Smooth muscle cell (in vitro differentiated cells): ENCODE results near the gene ABCF2. TPM values are rescaled to one million over a fixed set of nuclear protein-coding genes. Genes with fewer than 3 reads are reported as not detected.

Experiments
- DNase-seq: peaks from one replicate; lab custom pipeline; 2025; ENCODE audit not compliant: unreplicated experiment; lab: John Stamatoyannopoulos, UW
- H2AFZ ChIP-seq: fragments of 200-600 bp; sonication (generic); 2 replicates; pipeline ENCODE4 v1.6.0; 2016; ENCODE audit warnings: antibody characterized with exemption, low read depth, mild to moderate bottlenecking
- H3F3A ChIP-seq: fragments of 200-600 bp; sonication (generic); 2 replicates; pipeline ENCODE4 v1.6.0; 2017; ENCODE audit warnings: antibody characterized with exemption, low read depth
- H3K27ac ChIP-seq: fragments of 200-600 bp; sonication (generic); 2 replicates; pipeline ENCODE4 v1.5.1; 2016; ENCODE audit warnings: low read depth, mild to moderate bottlenecking
- H3K27me3 ChIP-seq: fragments of 200-600 bp; sonication (generic); 2 replicates; pipeline ENCODE4 v1.6.1; 2016; ENCODE audit warnings: low read depth, mild to moderate bottlenecking
- H3K36me3 ChIP-seq: fragments of 200-600 bp; sonication (generic); 2 replicates; pipeline ENCODE4 v1.5.1; 2016; ENCODE audit warnings: low read depth
- H3K4me1 ChIP-seq: fragments of 200-600 bp; sonication (generic); 2 replicates; pipeline ENCODE4 v1.5.1; 2016; ENCODE audit warnings: low read depth
- H3K4me2 ChIP-seq: fragments of 200-600 bp; sonication (generic); 2 replicates; pipeline ENCODE4 v1.6.0; 2016; ENCODE audit warnings: mild to moderate bottlenecking
- H3K4me3 ChIP-seq: fragments of 200-600 bp; sonication (generic); 2 replicates; pipeline ENCODE4 v1.5.1; 2016; ENCODE audit warnings: mild to moderate bottlenecking
- H3K79me2 ChIP-seq: fragments of 200-600 bp; sonication (generic); 2 replicates; pipeline ENCODE4 v1.6.0; 2016; ENCODE audit warnings: low read depth, mild to moderate bottlenecking
- H3K9ac ChIP-seq: fragments of 200-600 bp; sonication (generic); 2 replicates; pipeline ENCODE4 v1.6.0; 2016; ENCODE audit warnings: low read depth
- H3K9me3 ChIP-seq: fragments of 200-600 bp; sonication (generic); replicated peaks from 2 replicates; pipeline ENCODE4 v1.5.1; 2016; ENCODE audit warnings: low read depth
- H4K20me1 ChIP-seq: fragments of 200-600 bp; sonication (generic); 2 replicates; pipeline ENCODE4 v1.6.0; 2016; ENCODE audit warnings: low read depth
- CTCF ChIP-seq: fragments of 200-600 bp; sonication (generic); IDR thresholded peaks from 2 replicates; pipeline ENCODE4 v1.5.1; 2017; ENCODE audit warnings: borderline replicate concordance, mild to moderate bottlenecking, antibody characterized with exemption; ENCODE audit not compliant: insufficient read depth, poor library complexity, severe bottlenecking
- WGBS: methylation state at CpG from one replicate; pipeline ENCODE4 v1.1.7; 2016; ENCODE audit warnings: low lambda C conversion rate; 5-methylcytosine and 5-hydroxymethylcytosine counted together
- polyA plus RNA-seq: library from polyadenylated mRNA; unstranded; fragments of >200 nt; fragmentation: Nextera tagmentation; extraction: Ambion mirVana; gene quantifications from 2 replicates; pipeline ENCODE4 v1.2.1, GENCODE V29; 2016
- total RNA-seq: library from RNA; depleted of rRNA; stranded (reverse); fragments of >200 nt; gene quantifications from 2 replicates; pipeline ENCODE4 v1.2.3, GENCODE V29; 2014

The ABCF2 gene
- total and polyA plus RNA-seq, 2 experiments from 2014 or later: 24.2 to 30.5 TPM

- no peaks in the 10 kb centered on the region for H3K36me3 ChIP-seq
- WGBS: 95% methylated on average over 1 of the region's 1 CpG
- no peak overlapping the region for H3K27ac ChIP-seq
- no peak for TF ChIP-seq CTCF
- no peaks in the 10 kb centered on the region for H3K79me2 ChIP-seq
- H3K4me1 ChIP-seq: no peaks in the 10 kb centered on the region
- H4K20me1 ChIP-seq: no peaks in the 10 kb centered on the region
- no peak overlapping the region for H3K4me2 ChIP-seq
- no peak overlapping the region for H2AFZ ChIP-seq
- H3K9ac ChIP-seq: no peak overlapping the region
- H3K4me3 ChIP-seq: no peak overlapping the region
- no peaks in the 10 kb centered on the region for H3K9me3 ChIP-seq
- H3F3A ChIP-seq: no peaks in the 10 kb centered on the region
- peaks cover 39% of the 10 kb centered on the region for H3K27me3 ChIP-seq
- DNase-seq: no peak
Observed at GRCh38 chr7:151177310-151177709, 49.7 kb downstream of the ABCF2 start.

- no peak overlapping the region for H2AFZ ChIP-seq
- DNase-seq: no peak
Observed at GRCh38 chr7:151176401-151176800, 50.6 kb downstream of the ABCF2 start.

GRCh38 chr7:151175793-151176311 lies 51.2 kb downstream of the ABCF2 start:
- H2AFZ ChIP-seq: no peak overlapping the region
- H3K27ac ChIP-seq: no peak overlapping the region
- H3K36me3 ChIP-seq: no peaks in the 10 kb centered on the region
- no peak for TF ChIP-seq CTCF
- no peak for DNase-seq
- no peak overlapping the region for H3K9ac ChIP-seq
- H4K20me1 ChIP-seq: no peaks in the 10 kb centered on the region
- no peak overlapping the region for H3K4me2 ChIP-seq
- no peaks in the 10 kb centered on the region for H3F3A ChIP-seq
- H3K9me3 ChIP-seq: no peaks in the 10 kb centered on the region
- peaks cover 45% of the 10 kb centered on the region for H3K27me3 ChIP-seq
- H3K4me3 ChIP-seq: no peak overlapping the region
- 67% methylated on average over 23 of the region's 23 CpGs for WGBS
- H3K79me2 ChIP-seq: no peaks in the 10 kb centered on the region
- H3K4me1 ChIP-seq: no peaks in the 10 kb centered on the region

More at GRCh38 chr7:151176401-151176800, 50.6 kb downstream of the ABCF2 start:
- peaks cover 41% of the 10 kb centered on the region for H3K27me3 ChIP-seq
- H3K27ac ChIP-seq: no peak overlapping the region
- WGBS: 93% methylated on average over 9 of the region's 9 CpGs
- H3K4me2 ChIP-seq: no peak overlapping the region
- H3K4me1 ChIP-seq: no peaks in the 10 kb centered on the region
- TF ChIP-seq CTCF: no peak
- H3K9me3 ChIP-seq: no peaks in the 10 kb centered on the region
- H3K79me2 ChIP-seq: no peaks in the 10 kb centered on the region
- H3K9ac ChIP-seq: no peak overlapping the region
- no peaks in the 10 kb centered on the region for H3K36me3 ChIP-seq
- H3F3A ChIP-seq: no peaks in the 10 kb centered on the region
- H4K20me1 ChIP-seq: no peaks in the 10 kb centered on the region
- H3K4me3 ChIP-seq: no peak overlapping the region
